Activated gamma-delta T cell (primary cell): ENCODE measurements around the gene BATF2.

ENCODE experiments used
- DNase-seq: peaks from one replicate; lab custom pipeline; 2025; lab: John Stamatoyannopoulos, UW

BATF2 gene

GRCh38 chr11:64969209-64969608, 27.6 kb downstream of the BATF2 start:
- no peak for DNase-seq

GRCh38 chr11:64967375-64967774, 29.4 kb downstream of the BATF2 start:
- DNase-seq = no peak

DNA sequence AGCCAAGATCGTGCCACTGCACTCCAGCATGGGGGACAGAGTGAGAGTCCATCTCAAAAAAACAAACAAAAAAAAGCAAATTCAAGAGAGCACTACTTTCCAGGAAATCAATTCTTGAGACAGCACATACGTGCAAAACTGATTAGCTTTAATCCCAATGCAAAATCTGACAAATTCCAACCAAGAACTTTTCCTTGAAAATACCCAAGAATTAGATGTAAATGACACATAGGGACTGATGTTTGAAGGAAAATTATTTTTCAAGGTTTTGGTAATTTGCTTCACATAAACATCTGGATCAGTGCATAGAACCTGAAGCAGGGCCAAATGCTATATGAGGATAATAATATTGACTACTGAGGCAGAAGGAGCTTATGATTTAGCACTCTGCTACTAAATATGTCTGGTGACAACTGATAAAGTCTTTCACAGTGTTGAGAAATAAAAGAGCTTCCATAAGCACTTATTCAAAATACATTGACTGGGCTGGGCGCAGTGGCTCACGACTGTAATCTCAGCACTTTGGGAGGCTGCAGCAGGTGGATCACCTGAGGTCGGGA, 33.6 kb downstream of the BATF2 start:
- DNase-seq = no peak

- DNase-seq = no peak
Observed at GRCh38 chr11:64960719-64961118, 36.1 kb downstream of the BATF2 start.

- no peak for DNase-seq
Observed at GRCh38 chr11:64959498-64959897, 37.3 kb downstream of the BATF2 start.

GRCh38 chr11:64954201-64954600, 42.6 kb downstream of the BATF2 start:
- no peak for DNase-seq

DNA sequence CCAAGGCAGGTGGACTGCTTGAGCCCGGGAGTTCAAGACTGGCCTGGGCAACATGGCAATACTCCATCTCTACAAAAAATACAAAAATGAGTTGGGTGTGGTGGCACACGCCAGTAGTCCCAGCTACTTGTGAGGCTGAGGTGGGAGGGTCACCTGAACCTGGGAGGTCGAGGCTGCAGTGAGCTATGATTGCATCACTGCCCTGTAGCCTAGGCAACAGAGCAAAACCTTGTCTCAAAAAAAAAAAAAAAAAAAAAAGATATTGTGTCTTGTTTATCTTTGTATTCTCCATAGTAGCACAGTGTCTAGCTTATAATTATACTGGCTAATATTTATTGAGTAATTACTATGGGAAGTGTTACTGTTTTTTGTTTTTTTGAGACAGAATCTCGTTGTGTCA, 45.2 kb downstream of the BATF2 start:
- DNase-seq = no peak

- DNase-seq = no peak
Observed at GRCh38 chr11:64947208-64947814, 49.5 kb downstream of the BATF2 start.
